CD14-positive monocyte (primary cell): ENCODE data around the gene KIF26B. TPM values are rescaled to one million over a fixed set of nuclear protein-coding genes. Genes with fewer than 3 reads are reported as not detected.
A peak's percentile ranks its signal among the peaks of the same experiment; 100 is the strongest.

ENCODE experiments used
- DNase-seq, 3 donors: peaks; one replicate each; pipeline ENCODE4 v3.0.0-alpha.2; 2011 to 2022
- H2AFZ ChIP-seq: 2 replicates; pipeline ENCODE4 v1.6.0; 2012; ENCODE audit warnings: mild to moderate bottlenecking, low read depth, low read length, inconsistent platforms; ENCODE audit not compliant: insufficient read depth, poor library complexity, severe bottlenecking
- H3K27ac ChIP-seq, 2 donors: 1 replicate in 1 of 2; 2 replicates in 1 of 2; pipeline ENCODE4 v1.5.1; 2012 to 2013; ENCODE audit warnings: low read length in 2 of 2, control low read depth in 1 of 2, inconsistent platforms in 1 of 2, low read depth in 1 of 2, mild to moderate bottlenecking in 1 of 2
- H3K27me3 ChIP-seq, 2 donors: one replicate each; pipeline versions ENCODE4 v1.6.0 to v1.6.1; 2011 to 2013; ENCODE audit warnings: low read length in 2 of 2; ENCODE audit not compliant: control insufficient read depth in 2 of 2, insufficient read depth in 2 of 2
- H3K36me3 ChIP-seq, 2 donors: replicated peaks in 1 of 2; 1 replicate in 1 of 2; 2 replicates in 1 of 2; pipeline versions ENCODE4 v1.5.1 to v1.6.1; 2012 to 2013; ENCODE audit warnings: low read length in 2 of 2, control low read depth in 1 of 2, inconsistent platforms in 1 of 2, mild to moderate bottlenecking in 1 of 2; ENCODE audit not compliant: insufficient read depth in 2 of 2, control insufficient read depth in 1 of 2
- H3K4me1 ChIP-seq, 2 donors: 1 replicate in 1 of 2; 2 replicates in 1 of 2; pipeline versions ENCODE4 v1.5.1 to v1.6.1; 2012 to 2013; ENCODE audit warnings: low read length in 2 of 2, control low read depth in 1 of 2, inconsistent platforms in 1 of 2, mild to moderate bottlenecking in 1 of 2, moderate library complexity in 1 of 2; ENCODE audit not compliant: insufficient read depth in 2 of 2, control insufficient read depth in 1 of 2
- H3K4me2 ChIP-seq: replicated peaks from 2 replicates; pipeline ENCODE3; 2012; ENCODE audit warnings: low read length, moderate library complexity, mild to moderate bottlenecking; ENCODE audit not compliant: poor library complexity, severe bottlenecking; ENCODE audit errors: extremely low read depth
- H3K4me3 ChIP-seq, 3 experiments: fragments of 200-600 bp in 1 of 3; sonication (generic) in 1 of 3; replicated peaks in 1 of 3; 1 replicate in 2 of 3; 2 replicates in 1 of 3; pipeline ENCODE4 v1.5.1; 2011 to 2013; ENCODE audit warnings: low read length in 3 of 3, mild to moderate bottlenecking in 3 of 3, control low read depth in 2 of 3, low read depth in 2 of 3, inconsistent platforms in 1 of 3, moderate library complexity in 1 of 3
- H3K79me2 ChIP-seq: 2 replicates; pipeline ENCODE4 v1.6.0; 2012; ENCODE audit warnings: mild to moderate bottlenecking, control low read depth, inconsistent platforms, low read length, moderate library complexity; ENCODE audit not compliant: insufficient read depth
- H3K9ac ChIP-seq: 2 replicates; pipeline ENCODE4 v1.6.0; 2017; ENCODE audit warnings: low read length, mild to moderate bottlenecking; ENCODE audit not compliant: insufficient read depth, poor library complexity, severe bottlenecking
- H3K9me3 ChIP-seq, 2 donors: replicated peaks in 1 of 2; 1 replicate in 1 of 2; 2 replicates in 1 of 2; pipeline versions ENCODE4 v1.5.1 to v1.6.1; 2012 to 2013; ENCODE audit warnings: low read length in 2 of 2, control low read depth in 1 of 2; ENCODE audit not compliant: control insufficient read depth in 1 of 2, insufficient read depth in 1 of 2
- H4K20me1 ChIP-seq: 2 replicates; pipeline ENCODE4 v1.6.0; 2012; ENCODE audit warnings: mild to moderate bottlenecking, low read length, control low read depth, moderate library complexity; ENCODE audit not compliant: insufficient read depth
- H3K27ac Mint-ChIP-seq, 7 donors: one replicate each; pipeline ENCODE4 v1.8.0; 2020; ENCODE audit warnings: mild to moderate bottlenecking in 7 of 7, mixed read lengths in 7 of 7, moderate library complexity in 6 of 7, inconsistent platforms in 2 of 7
- H3K27me3 Mint-ChIP-seq, 3 donors: one replicate each; pipeline ENCODE4 v1.8.0; 2021 to 2022; ENCODE audit warnings: low read depth in 3 of 3, mild to moderate bottlenecking in 3 of 3, mixed read lengths in 3 of 3, moderate library complexity in 3 of 3, inconsistent platforms in 1 of 3
- H3K36me3 Mint-ChIP-seq, 2 donors: one replicate each; pipeline ENCODE4 v1.8.0; 2020; ENCODE audit warnings: mixed read lengths in 2 of 2, inconsistent platforms in 1 of 2, mild to moderate bottlenecking in 1 of 2
- H3K4me1 Mint-ChIP-seq: one replicate; pipeline ENCODE4 v1.8.0; 2020; ENCODE audit warnings: mild to moderate bottlenecking, mixed read lengths
- H3K4me3 Mint-ChIP-seq, 2 donors: one replicate each; pipeline ENCODE4 v1.8.0; 2020; ENCODE audit warnings: mild to moderate bottlenecking in 2 of 2, mixed read lengths in 2 of 2, moderate library complexity in 1 of 2
- H3K9me3 Mint-ChIP-seq, 7 donors: one replicate each; pipeline ENCODE4 v1.8.0; 2020 to 2022; ENCODE audit warnings: mixed read lengths in 7 of 7, mild to moderate bottlenecking in 6 of 7, moderate library complexity in 6 of 7, inconsistent platforms in 2 of 7
- WGBS: methylation state at CpG from one replicate; pipeline ENCODE4 v1.1.5; 2013; ENCODE audit warnings: missing lambda C conversion rate; ENCODE audit not compliant: insufficient coverage; 5-methylcytosine and 5-hydroxymethylcytosine counted together
- intact Hi-C, 2 donors: fragments of 100-400 bp; cut with micrococcal nuclease; formaldehyde crosslinking; loops; one replicate each; pipeline versions ENCODE4 v1.15.0 to v1.15.1; 2023
- polyA plus RNA-seq, 3 donors: library from polyadenylated mRNA; depleted of rRNA in 1 of 3; unstranded in 2 of 3; stranded (reverse) in 1 of 3; fragments of 300-500 nt in 2 of 3; fragments of >200 nt in 1 of 3; fragmentation: Illumina TruSeq in 2 of 3; gene quantifications; 1 replicate in 2 of 3; 2 replicates in 1 of 3; pipeline ENCODE4 v1.2.3, GENCODE V29; 2012 to 2021
- TF ChIP-seq, protein P1 (sequence below): fragments of 200-600 bp; IDR thresholded peaks from one replicate; pipeline ENCODE4 v1.8.0; 2022; ENCODE audit warnings: antibody characterized with exemption, mild to moderate bottlenecking

Gene KIF26B
- polyA plus RNA-seq, 3 donors: 0.01 to 0.05 TPM; not detected in 1

GRCh38 chr1:245306020-245306419 is 151.2 kb downstream of the KIF26B start:
- peaks cover 26 to 79% (median 33%) of the 10 kb centered on the region in 3 donors for H3K27me3 Mint-ChIP-seq
- peaks cover 4 to 5% of the 10 kb centered on the region in 2 donors for H3K36me3 Mint-ChIP-seq
- no peak overlapping the region for H3K27ac Mint-ChIP-seq
- peaks cover 0 to 5% (median 3%) of the 10 kb centered on the region in 7 donors for H3K9me3 Mint-ChIP-seq
- no CpG with 5 or more reads among the region's 1 CpG for WGBS
- H3K4me3 Mint-ChIP-seq: peak overlapping the region in 1 of 2 donors; percentile 46
- peaks cover 9% of the 10 kb centered on the region for H3K4me1 Mint-ChIP-seq
- no peak overlapping the region for H3K4me3 ChIP-seq
- intact Hi-C loops: no loop called here
- H3K79me2 ChIP-seq: no peaks in the 10 kb centered on the region
- H2AFZ ChIP-seq: no peak overlapping the region
- H4K20me1 ChIP-seq: no peaks in the 10 kb centered on the region
- no peak overlapping the region for H3K4me2 ChIP-seq
- DNase-seq: no peak
- no peak overlapping the region for H3K9ac ChIP-seq
- H3K4me1 ChIP-seq: peaks cover 11% of the 10 kb centered on the region in 2 donors
- H3K27me3 ChIP-seq: peaks cover 18 to 29% of the 10 kb centered on the region in 2 donors
- no peaks in the 10 kb centered on the region for H3K36me3 ChIP-seq
- no peak overlapping the region for H3K27ac ChIP-seq
- TF ChIP-seq, protein P1, sequence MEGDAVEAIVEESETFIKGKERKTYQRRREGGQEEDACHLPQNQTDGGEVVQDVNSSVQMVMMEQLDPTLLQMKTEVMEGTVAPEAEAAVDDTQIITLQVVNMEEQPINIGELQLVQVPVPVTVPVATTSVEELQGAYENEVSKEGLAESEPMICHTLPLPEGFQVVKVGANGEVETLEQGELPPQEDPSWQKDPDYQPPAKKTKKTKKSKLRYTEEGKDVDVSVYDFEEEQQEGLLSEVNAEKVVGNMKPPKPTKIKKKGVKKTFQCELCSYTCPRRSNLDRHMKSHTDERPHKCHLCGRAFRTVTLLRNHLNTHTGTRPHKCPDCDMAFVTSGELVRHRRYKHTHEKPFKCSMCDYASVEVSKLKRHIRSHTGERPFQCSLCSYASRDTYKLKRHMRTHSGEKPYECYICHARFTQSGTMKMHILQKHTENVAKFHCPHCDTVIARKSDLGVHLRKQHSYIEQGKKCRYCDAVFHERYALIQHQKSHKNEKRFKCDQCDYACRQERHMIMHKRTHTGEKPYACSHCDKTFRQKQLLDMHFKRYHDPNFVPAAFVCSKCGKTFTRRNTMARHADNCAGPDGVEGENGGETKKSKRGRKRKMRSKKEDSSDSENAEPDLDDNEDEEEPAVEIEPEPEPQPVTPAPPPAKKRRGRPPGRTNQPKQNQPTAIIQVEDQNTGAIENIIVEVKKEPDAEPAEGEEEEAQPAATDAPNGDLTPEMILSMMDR: no peak
- H3K9me3 ChIP-seq: no peaks in the 10 kb centered on the region

- intact Hi-C loops: no loop called here
- no peak overlapping the region for H3K9ac ChIP-seq
- peaks cover 12 to 19% of the 10 kb centered on the region in 2 donors for H3K4me1 ChIP-seq
- H3K27me3 ChIP-seq: peaks cover 10 to 25% of the 10 kb centered on the region in 2 donors
- WGBS: 96% methylated on average over 8 of the region's 12 CpGs
- TF ChIP-seq, protein P1: no peak
- H3K27ac ChIP-seq: no peak overlapping the region
- H3K27me3 Mint-ChIP-seq: peaks cover 18 to 71% (median 26%) of the 10 kb centered on the region in 3 donors
- peaks cover 0 to 5% (median 2%) of the 10 kb centered on the region in 7 donors for H3K9me3 Mint-ChIP-seq
- H3K36me3 ChIP-seq: no peaks in the 10 kb centered on the region
- H3K4me3 Mint-ChIP-seq: peak overlapping the region in 1 of 2 donors; percentile 37
- no peaks in the 10 kb centered on the region for H3K9me3 ChIP-seq
- no peak overlapping the region for H3K27ac Mint-ChIP-seq
- H4K20me1 ChIP-seq: no peaks in the 10 kb centered on the region
- peaks cover 4 to 5% of the 10 kb centered on the region in 2 donors for H3K36me3 Mint-ChIP-seq
- peaks cover 13% of the 10 kb centered on the region for H3K4me1 Mint-ChIP-seq
- no peak for DNase-seq
- H3K79me2 ChIP-seq: no peaks in the 10 kb centered on the region
- H3K4me2 ChIP-seq: no peak overlapping the region
- H2AFZ ChIP-seq: no peak overlapping the region
- no peak overlapping the region for H3K4me3 ChIP-seq
Measured at GRCh38 chr1:245306628-245307410, 152.0 kb downstream of the KIF26B start.
